HG03521 (cell line): Measurements from ENCODE around the gene STXBP4.

ENCODE experiments used
- ATAC-seq: cut with Tn5 transposase; IDR thresholded peaks from one replicate; pipeline ENCODE4 v1.9.1; 2021; ENCODE audit warnings: mild to moderate bottlenecking, moderate library complexity; ENCODE audit not compliant: unreplicated experiment

Gene STXBP4

GRCh38 chr17:55166506-55166905, 197.9 kb downstream of the STXBP4 start:
- no peak for ATAC-seq

- ATAC-seq: no peak
Observed at GRCh38 chr17:55167024-55167725, 198.6 kb downstream of the STXBP4 start.

GRCh38 chr17:55168958-55169687, 200.6 kb downstream of the STXBP4 start:
- ATAC-seq: peak; percentile 76

- ATAC-seq: no peak
Observed at GRCh38 chr17:55171634-55172328, 203.2 kb downstream of the STXBP4 start.

- ATAC-seq: no peak
Observed at GRCh38 chr17:55172612-55173011, 204.0 kb downstream of the STXBP4 start.

GRCh38 chr17:55174133-55174532, 205.6 kb downstream of the STXBP4 start:
- ATAC-seq: no peak

GRCh38 chr17:55175788-55176427, 207.3 kb downstream of the STXBP4 start:
- ATAC-seq: no peak

GRCh38 chr17:55177159-55177854, 208.7 kb downstream of the STXBP4 start:
- no peak for ATAC-seq

GRCh38 chr17:55177855-55178217, 209.3 kb downstream of the STXBP4 start:
- no peak for ATAC-seq

- no peak for ATAC-seq
Observed at GRCh38 chr17:55186937-55187770, 218.6 kb downstream of the STXBP4 start.

- ATAC-seq: no peak
Observed at GRCh38 chr17:55190748-55191147, 222.2 kb downstream of the STXBP4 start.

- ATAC-seq: no peak
Observed at GRCh38 chr17:55198690-55199370, 230.3 kb downstream of the STXBP4 start.

- ATAC-seq: no peak
Observed at GRCh38 chr17:55200904-55201303, 232.3 kb downstream of the STXBP4 start.

GRCh38 chr17:55201308-55201932, 232.9 kb downstream of the STXBP4 start:
- ATAC-seq: no peak

GRCh38 chr17:55202896-55203295, 234.3 kb downstream of the STXBP4 start:
- no peak for ATAC-seq

GRCh38 chr17:55208078-55208812, 239.7 kb downstream of the STXBP4 start:
- no peak for ATAC-seq

- ATAC-seq: no peak
Observed at GRCh38 chr17:55210292-55210691, 241.7 kb downstream of the STXBP4 start.

GRCh38 chr17:55212880-55213279, 244.3 kb downstream of the STXBP4 start:
- ATAC-seq: no peak
